H9 (cell line): ENCODE results near the gene AIG1. TPM values are rescaled to one million over a fixed set of nuclear protein-coding genes. Genes with fewer than 3 reads are reported as not detected.

Experiments
- DNase-seq: peaks from one replicate; pipeline ENCODE4 v3.0.0-alpha.2; 2017
- H2AFZ ChIP-seq: one replicate; pipeline ENCODE4 v1.6.1; 2013; ENCODE audit warnings: mild to moderate bottlenecking, low read length, control low read depth, moderate library complexity
- H2AK5ac ChIP-seq: 2 replicates; pipeline ENCODE4 v1.6.1; 2013; ENCODE audit warnings: low read length, control low read depth, mixed read lengths; ENCODE audit not compliant: insufficient read length
- H2BK120ac ChIP-seq: one replicate; pipeline ENCODE4 v1.6.1; 2013; ENCODE audit warnings: low read depth, mild to moderate bottlenecking, low read length, control low read depth, inconsistent platforms; ENCODE audit not compliant: poor library complexity, severe bottlenecking
- H2BK12ac ChIP-seq: 2 replicates; pipeline ENCODE4 v1.6.1; 2013; ENCODE audit warnings: low read length, control low read depth, mixed read lengths, low read depth; ENCODE audit not compliant: insufficient read length
- H2BK15ac ChIP-seq: 2 replicates; pipeline ENCODE4 v1.6.1; 2013; ENCODE audit warnings: low read depth, low read length, control low read depth
- H2BK20ac ChIP-seq: one replicate; pipeline ENCODE4 v1.6.1; 2013; ENCODE audit warnings: low read depth, mild to moderate bottlenecking, low read length, control low read depth, inconsistent platforms; ENCODE audit not compliant: poor library complexity, severe bottlenecking
- H2BK5ac ChIP-seq: 2 replicates; pipeline ENCODE4 v1.6.1; 2013; ENCODE audit warnings: low read length, control low read depth, mixed read lengths; ENCODE audit not compliant: insufficient read length
- H3K14ac ChIP-seq: 2 replicates; pipeline ENCODE4 v1.6.1; 2013; ENCODE audit warnings: low read length, control low read depth; ENCODE audit not compliant: insufficient read depth
- H3K18ac ChIP-seq: 2 replicates; pipeline ENCODE4 v1.6.1; 2013; ENCODE audit warnings: low read depth, mild to moderate bottlenecking, mixed read lengths, low read length, control low read depth; ENCODE audit not compliant: insufficient read length
- H3K23ac ChIP-seq: 2 replicates; pipeline ENCODE4 v1.6.1; 2013; ENCODE audit warnings: low read length, control low read depth, mixed read lengths, low read depth; ENCODE audit not compliant: insufficient read length
- H3K23me2 ChIP-seq: 2 replicates; pipeline ENCODE4 v1.6.1; 2013; ENCODE audit warnings: low read depth, mild to moderate bottlenecking, mixed read lengths, low read length, control low read depth; ENCODE audit not compliant: insufficient read length, poor library complexity, severe bottlenecking
- H3K27ac ChIP-seq: 2 replicates; pipeline ENCODE4 v1.5.1; 2013; ENCODE audit warnings: low read length, control low read depth, mixed read lengths, low read depth; ENCODE audit not compliant: insufficient read length
- H3K27me3 ChIP-seq: 2 replicates; pipeline ENCODE4 v1.6.1; 2013; ENCODE audit warnings: low read length, control low read depth, inconsistent platforms; ENCODE audit not compliant: insufficient read depth
- H3K4ac ChIP-seq: 2 replicates; pipeline ENCODE4 v1.6.1; 2013; ENCODE audit warnings: low read depth, mild to moderate bottlenecking, control low read depth, inconsistent platforms, low read length, moderate library complexity
- H3K4me1 ChIP-seq: 2 replicates; pipeline ENCODE4 v1.6.1; 2013; ENCODE audit warnings: low read length, control low read depth, inconsistent platforms; ENCODE audit not compliant: insufficient read depth
- H3K4me2 ChIP-seq: 2 replicates; pipeline ENCODE4 v1.6.1; 2013; ENCODE audit warnings: low read length, control low read depth, mixed read lengths; ENCODE audit not compliant: insufficient read length, insufficient read depth
- H3K56ac ChIP-seq: 2 replicates; pipeline ENCODE4 v1.6.1; 2013; ENCODE audit warnings: low read depth, mild to moderate bottlenecking, mixed read lengths, low read length, control low read depth; ENCODE audit not compliant: insufficient read length
- H3K79me1 ChIP-seq: 2 replicates; pipeline ENCODE4 v1.6.1; 2013; ENCODE audit warnings: low read depth, mild to moderate bottlenecking, moderate library complexity, low read length, control low read depth, inconsistent platforms; ENCODE audit not compliant: insufficient read depth, poor library complexity, severe bottlenecking
- H3K79me2 ChIP-seq: 2 replicates; pipeline ENCODE4 v1.6.1; 2013; ENCODE audit warnings: low read length, control low read depth, inconsistent platforms; ENCODE audit not compliant: insufficient read depth
- H3K9ac ChIP-seq: 2 replicates; pipeline ENCODE4 v1.6.1; 2013; ENCODE audit warnings: low read length, control low read depth, mixed read lengths; ENCODE audit not compliant: insufficient read length; ENCODE audit errors: extremely low read depth
- H3K9me3 ChIP-seq: one replicate; pipeline ENCODE4 v1.6.1; 2013; ENCODE audit warnings: low read depth, low read length, inconsistent platforms; ENCODE audit not compliant: control insufficient read depth
- H3T11ph ChIP-seq: one replicate; pipeline ENCODE4 v1.6.1; 2013; ENCODE audit warnings: mild to moderate bottlenecking, low read length, control low read depth, inconsistent platforms
- H4K20me1 ChIP-seq: one replicate; pipeline ENCODE4 v1.6.1; 2013; ENCODE audit not compliant: control insufficient read depth, insufficient read length, insufficient read depth
- H4K5ac ChIP-seq: 2 replicates; pipeline ENCODE4 v1.6.1; 2013; ENCODE audit warnings: low read depth, mild to moderate bottlenecking, mixed read lengths, low read length, control low read depth; ENCODE audit not compliant: insufficient read length
- H4K8ac ChIP-seq: replicated peaks from 2 replicates; pipeline ENCODE4 v1.6.1; 2013; ENCODE audit warnings: low read length, control low read depth, mixed read lengths, low read depth; ENCODE audit not compliant: insufficient read length
- H4K91ac ChIP-seq: 2 replicates; pipeline ENCODE4 v1.6.1; 2013; ENCODE audit warnings: low read depth, mild to moderate bottlenecking, moderate library complexity, mixed read lengths, low read length, control low read depth; ENCODE audit not compliant: insufficient read length
- H3K27ac Mint-ChIP-seq, 3 experiments: 2 replicates in 2 of 3; 3 replicates in 1 of 3; pipeline ENCODE4 v1.8.0; 2020 to 2021; ENCODE audit warnings: mixed read lengths in 3 of 3, mild to moderate bottlenecking in 1 of 3, moderate library complexity in 1 of 3
- H3K27me3 Mint-ChIP-seq: 2 replicates; pipeline ENCODE4 v1.8.0; 2021; ENCODE audit warnings: low read depth, mild to moderate bottlenecking, moderate library complexity, mixed read lengths
- H3K36me3 Mint-ChIP-seq, 3 experiments: 2 replicates in 2 of 3; 3 replicates in 1 of 3; pipeline ENCODE4 v1.8.0; 2020 to 2021; ENCODE audit warnings: low read depth in 3 of 3, mixed read lengths in 3 of 3; ENCODE audit not compliant: insufficient read depth in 1 of 3
- H3K4me1 Mint-ChIP-seq, 2 experiments: 2 replicates each; pipeline ENCODE4 v1.8.0; 2020; ENCODE audit warnings: mixed read lengths in 2 of 2
- H3K4me3 Mint-ChIP-seq, 2 experiments: 2 replicates in 1 of 2; 3 replicates in 1 of 2; pipeline ENCODE4 v1.8.0; 2020 to 2021; ENCODE audit warnings: mild to moderate bottlenecking in 2 of 2, mixed read lengths in 2 of 2, moderate library complexity in 1 of 2
- H3K9me3 Mint-ChIP-seq, 2 experiments: 2 replicates in 1 of 2; 3 replicates in 1 of 2; pipeline ENCODE4 v1.8.0; 2020; ENCODE audit warnings: mild to moderate bottlenecking in 2 of 2, mixed read lengths in 2 of 2, moderate library complexity in 1 of 2
- CTCF ChIP-seq: fragments of 200-600 bp; sonication (generic); conservative IDR thresholded peaks from 3 replicates; pipeline ENCODE4 v1.8.0; 2021; ENCODE audit warnings: antibody characterized with exemption, mild to moderate bottlenecking
- WGBS: extraction: QIAGEN DNeasy Blood & Tissue Kit; methylation state at CpG from one replicate; pipeline ENCODE4 v1.1.7; 2013; ENCODE audit warnings: missing lambda C conversion rate, low lambda C conversion rate, mixed read lengths; ENCODE audit not compliant: insufficient read length; ENCODE audit errors: extremely low coverage; 5-methylcytosine and 5-hydroxymethylcytosine counted together
- total RNA-seq: library from RNA; stranded (reverse); gene quantifications from 2 replicates; pipeline ENCODE4 v1.2.1, GENCODE V29; 2021

AIG1 gene
- total RNA-seq, 1 experiment from 2014 or later, result 44.6 TPM

GRCh38 chr6:143053856-143054255, 6.8 kb upstream of the AIG1 start:
- Mint-ChIP-seq H3K4me1 (peaks cover 10 to 16% of the 10 kb centered on the region in 2 experiments), H3K36me3 (peaks cover 0 to 3% (median 0%) of the 10 kb centered on the region in 3 experiments; a peak in 1 of 7 replicates), H3K9me3 (peaks cover 7% of the 10 kb centered on the region in 2 experiments; a peak in 4 of 5 replicates), H3K27me3 (peaks cover 1% of the 10 kb centered on the region; the same call in 1 of the 2 replicates), H3K4me3 (no peak overlapping the region), H3K27ac (no peak overlapping the region)
- Histone ChIP-seq H3K23ac (no peak overlapping the region), H3K23me2 (no peaks in the 10 kb centered on the region), H4K20me1 (no peaks in the 10 kb centered on the region), H3T11ph (no peak overlapping the region), H3K9me3 (no peaks in the 10 kb centered on the region), H3K14ac (no peak overlapping the region), H3K27me3 (no peaks in the 10 kb centered on the region), H2BK120ac (no peak overlapping the region), H2AFZ (no peak overlapping the region), H3K4ac (no peak overlapping the region), H3K79me2 (no peaks in the 10 kb centered on the region), H3K79me1 (no peaks in the 10 kb centered on the region), H3K56ac (no peak overlapping the region), H4K8ac (no peak overlapping the region), H2AK5ac (no peak overlapping the region), H3K27ac (no peak overlapping the region), H3K4me2 (no peak overlapping the region), H4K5ac (no peak overlapping the region), H3K9ac (no peak overlapping the region), H3K4me1 (peaks cover 4% of the 10 kb centered on the region; the same call in 1 of the 2 replicates), H4K91ac (no peak overlapping the region), H2BK12ac (no peak overlapping the region), H2BK20ac (no peak overlapping the region), H3K18ac (no peak overlapping the region), H2BK15ac (no peak overlapping the region), H2BK5ac (no peak overlapping the region)
- no peak for DNase-seq
- TF ChIP-seq CTCF, result no peak
- no CpG with 5 or more reads among the region's 3 CpGs for WGBS
